Liver (tissue), 9 donors: ENCODE data around the gene ZNF813. TPM values are rescaled to one million over a fixed set of nuclear protein-coding genes. Genes with fewer than 3 reads are reported as not detected.

Source experiments
- DNase-seq: peaks from one replicate; pipeline ENCODE4 v3.0.0-alpha.2; 2017; ENCODE audit warnings: low spot score
- H3K27ac ChIP-seq, 2 donors: one replicate each; pipeline ENCODE4 v1.7.0; 2013; ENCODE audit warnings: inconsistent platforms in 2 of 2, low read length in 2 of 2, control low read depth in 1 of 2, low read depth in 1 of 2, mild to moderate bottlenecking in 1 of 2
- H3K27me3 ChIP-seq, 4 donors: one replicate each; pipeline versions ENCODE4 v1.6.1 to v1.7.0; 2013; ENCODE audit warnings: low read length in 3 of 4, inconsistent platforms in 1 of 4, mild to moderate bottlenecking in 1 of 4, moderate library complexity in 1 of 4; ENCODE audit not compliant: control insufficient read depth in 4 of 4, insufficient read depth in 4 of 4
- H3K36me3 ChIP-seq, 4 donors: one replicate each; pipeline versions ENCODE4 v1.6.1 to v1.7.0; 2013; ENCODE audit warnings: low read length in 3 of 4, mild to moderate bottlenecking in 3 of 4, low read depth in 1 of 4, moderate library complexity in 1 of 4; ENCODE audit not compliant: control insufficient read depth in 4 of 4, insufficient read depth in 3 of 4
- H3K4me1 ChIP-seq, 4 donors: one replicate each; pipeline versions ENCODE4 v1.6.1 to v1.7.0; 2013; ENCODE audit warnings: low read length in 3 of 4, mild to moderate bottlenecking in 3 of 4, moderate library complexity in 1 of 4; ENCODE audit not compliant: control insufficient read depth in 4 of 4, insufficient read depth in 4 of 4
- H3K4me3 ChIP-seq, 3 donors: one replicate each; pipeline versions ENCODE4 v1.6.1 to v1.7.0; 2013; ENCODE audit warnings: low read length in 3 of 3, control low read depth in 1 of 3, low read depth in 1 of 3, mild to moderate bottlenecking in 1 of 3
- H3K9ac ChIP-seq, 2 donors: one replicate each; pipeline ENCODE4 v1.7.0; 2013; ENCODE audit warnings: low read length in 2 of 2, mild to moderate bottlenecking in 2 of 2, moderate library complexity in 2 of 2, control low read depth in 1 of 2, low read depth in 1 of 2
- H3K9me3 ChIP-seq, 4 donors: one replicate each; pipeline versions ENCODE4 v1.6.1 to v1.7.0; 2013; ENCODE audit warnings: low read length in 3 of 4; ENCODE audit not compliant: control insufficient read depth in 4 of 4
- CTCF ChIP-seq: fragments of 150-350 bp; IDR thresholded peaks from 2 replicates; pipeline ENCODE4 v1.5.1; 2017; ENCODE audit warnings: improper control_type of control experiment, low read depth, low read length; ENCODE audit not compliant: missing input control
- EGR1 ChIP-seq, 2 donors: IDR thresholded peaks; 2 replicates each; pipeline ENCODE4 v1.6.1; 2016 to 2018; ENCODE audit warnings: antibody characterized with exemption in 2 of 2, low read depth in 2 of 2
- FOXA1 ChIP-seq: IDR thresholded peaks from 2 replicates; pipeline ENCODE4 v1.6.1; 2016; ENCODE audit warnings: antibody characterized with exemption
- FOXA2 ChIP-seq: IDR thresholded peaks from 2 replicates; pipeline ENCODE4 v1.6.1; 2016; ENCODE audit warnings: antibody characterized with exemption
- GABPA ChIP-seq, 2 donors: IDR thresholded peaks in 1 of 2; conservative IDR thresholded peaks in 1 of 2; 2 replicates each; pipeline ENCODE4 v1.6.1; 2016; ENCODE audit warnings: antibody characterized with exemption in 2 of 2, mild to moderate bottlenecking in 1 of 2, moderate library complexity in 1 of 2
- HNF4A ChIP-seq, 2 donors: conservative IDR thresholded peaks; 2 replicates each; pipeline ENCODE4 v1.6.1; 2016; ENCODE audit warnings: antibody characterized with exemption in 2 of 2, mild to moderate bottlenecking in 2 of 2
- HNF4G ChIP-seq: IDR thresholded peaks from 2 replicates; pipeline ENCODE4 v1.6.1; 2016; ENCODE audit warnings: antibody characterized with exemption
- JUND ChIP-seq, 2 donors: IDR thresholded peaks; 2 replicates each; pipeline ENCODE4 v1.6.1; 2016; ENCODE audit warnings: antibody characterized with exemption in 2 of 2
- NR2F2 ChIP-seq: IDR thresholded peaks from 2 replicates; pipeline ENCODE4 v1.6.1; 2016; ENCODE audit warnings: antibody characterized with exemption
- RAD21 ChIP-seq, 2 donors: IDR thresholded peaks; 2 replicates each; pipeline ENCODE4 v1.6.1; 2016; ENCODE audit warnings: antibody characterized with exemption in 2 of 2, mild to moderate bottlenecking in 2 of 2
- RXRA ChIP-seq, 2 donors: IDR thresholded peaks; 2 replicates each; pipeline ENCODE4 v1.6.1; 2017 to 2018; ENCODE audit warnings: antibody characterized with exemption in 2 of 2, mild to moderate bottlenecking in 1 of 2
- SP1 ChIP-seq: IDR thresholded peaks from 2 replicates; pipeline ENCODE4 v1.6.1; 2018; ENCODE audit warnings: antibody characterized with exemption, mild to moderate bottlenecking
- WGBS: extraction: QIAGEN DNeasy Blood & Tissue Kit; methylation state at CpG from one replicate; pipeline ENCODE4 v1.1.7; 2013; 5-methylcytosine and 5-hydroxymethylcytosine counted together
- polyA plus RNA-seq, 2 donors: library from polyadenylated mRNA; stranded (reverse) in 1 of 2; unstranded in 1 of 2; fragments of 200-250 nt in 1 of 2; fragments of >200 nt in 1 of 2; fragmentation: Nextera tagmentation in 1 of 2; extraction: Ambion mirVana in 1 of 2; gene quantifications; one replicate each; pipeline versions ENCODE4 v1.2.1 to v1.2.3, GENCODE V29; 2013 to 2015
- total RNA-seq, 2 donors: library from RNA; depleted of rRNA; stranded (reverse); fragments of >200 nt; gene quantifications; one replicate each; pipeline ENCODE4 v1.2.3, GENCODE V29; 2014
- TF ChIP-seq, protein P1 (sequence below): IDR thresholded peaks from 2 replicates; pipeline ENCODE4 v1.6.1; 2016; ENCODE audit warnings: antibody characterized with exemption, mild to moderate bottlenecking
- TF ChIP-seq, protein P2 (sequence below): IDR thresholded peaks from 2 replicates; pipeline ENCODE4 v1.6.1; 2016; ENCODE audit warnings: antibody characterized with exemption
- TF ChIP-seq, protein P3 (sequence below): IDR thresholded peaks from 2 replicates; pipeline ENCODE4 v1.6.1; 2016; ENCODE audit warnings: antibody characterized with exemption
- donor health status: healthy.
- donor health status: healthy.
- donor health status: healthy.
- donor health status: healthy.
- donor health status: healthy.

Gene ZNF813
- total and polyA plus RNA-seq, 4 donors = 0.35 to 4.1 (median 1.2) TPM

DNA sequence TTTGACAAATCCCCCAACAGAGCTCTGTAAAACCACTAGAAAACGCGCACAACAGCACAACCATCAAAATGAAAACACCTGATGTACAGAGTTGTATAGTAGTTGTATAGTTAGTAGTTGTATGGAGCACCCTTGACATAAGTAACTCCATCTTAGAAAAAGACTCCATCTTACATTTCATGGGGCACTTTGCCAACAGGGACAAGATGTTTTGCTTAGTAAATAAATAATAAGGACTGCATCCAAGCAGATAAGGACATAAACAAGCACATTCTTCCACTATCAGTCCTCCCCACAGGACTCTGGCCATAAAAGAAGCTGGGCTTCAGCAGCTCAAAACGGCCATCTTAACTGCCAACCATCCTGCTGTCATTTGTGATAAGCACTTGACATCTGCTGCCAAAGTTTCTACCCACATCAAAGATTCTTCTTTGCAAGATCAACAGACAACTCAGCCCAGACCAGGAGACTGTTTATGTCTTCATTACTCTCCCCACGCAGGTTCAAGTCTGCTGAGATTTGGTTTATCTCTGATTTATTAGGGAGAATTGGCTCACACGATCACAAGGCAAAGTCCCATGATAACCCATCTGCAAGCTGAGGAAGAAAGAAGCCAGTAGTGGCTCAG lies 49.7 kb downstream of the ZNF813 start:
- H3K9ac ChIP-seq = no peak overlapping the region
- peaks cover 11 to 24% (median 16%) of the 10 kb centered on the region in 4 donors for H3K9me3 ChIP-seq
- no peak overlapping the region for H3K27ac ChIP-seq
- TF ChIP-seq SP1 = no peak
- TF ChIP-seq, protein P1, sequence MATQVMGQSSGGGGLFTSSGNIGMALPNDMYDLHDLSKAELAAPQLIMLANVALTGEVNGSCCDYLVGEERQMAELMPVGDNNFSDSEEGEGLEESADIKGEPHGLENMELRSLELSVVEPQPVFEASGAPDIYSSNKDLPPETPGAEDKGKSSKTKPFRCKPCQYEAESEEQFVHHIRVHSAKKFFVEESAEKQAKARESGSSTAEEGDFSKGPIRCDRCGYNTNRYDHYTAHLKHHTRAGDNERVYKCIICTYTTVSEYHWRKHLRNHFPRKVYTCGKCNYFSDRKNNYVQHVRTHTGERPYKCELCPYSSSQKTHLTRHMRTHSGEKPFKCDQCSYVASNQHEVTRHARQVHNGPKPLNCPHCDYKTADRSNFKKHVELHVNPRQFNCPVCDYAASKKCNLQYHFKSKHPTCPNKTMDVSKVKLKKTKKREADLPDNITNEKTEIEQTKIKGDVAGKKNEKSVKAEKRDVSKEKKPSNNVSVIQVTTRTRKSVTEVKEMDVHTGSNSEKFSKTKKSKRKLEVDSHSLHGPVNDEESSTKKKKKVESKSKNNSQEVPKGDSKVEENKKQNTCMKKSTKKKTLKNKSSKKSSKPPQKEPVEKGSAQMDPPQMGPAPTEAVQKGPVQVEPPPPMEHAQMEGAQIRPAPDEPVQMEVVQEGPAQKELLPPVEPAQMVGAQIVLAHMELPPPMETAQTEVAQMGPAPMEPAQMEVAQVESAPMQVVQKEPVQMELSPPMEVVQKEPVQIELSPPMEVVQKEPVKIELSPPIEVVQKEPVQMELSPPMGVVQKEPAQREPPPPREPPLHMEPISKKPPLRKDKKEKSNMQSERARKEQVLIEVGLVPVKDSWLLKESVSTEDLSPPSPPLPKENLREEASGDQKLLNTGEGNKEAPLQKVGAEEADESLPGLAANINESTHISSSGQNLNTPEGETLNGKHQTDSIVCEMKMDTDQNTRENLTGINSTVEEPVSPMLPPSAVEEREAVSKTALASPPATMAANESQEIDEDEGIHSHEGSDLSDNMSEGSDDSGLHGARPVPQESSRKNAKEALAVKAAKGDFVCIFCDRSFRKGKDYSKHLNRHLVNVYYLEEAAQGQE = no peak
- TF ChIP-seq GABPA (IDR thresholded peaks at IDR 0.05 in 1 of 2, conservative IDR thresholded peaks at IDR 0.05 in 1 of 2) = no peak
- TF ChIP-seq FOXA2 = no peak
- TF ChIP-seq FOXA1 = no peak
- TF ChIP-seq HNF4A (conservative IDR thresholded peaks at IDR 0.05) = no peak
- no peak for TF ChIP-seq NR2F2
- no peak for TF ChIP-seq RXRA (IDR thresholded peaks at IDR 0.05)
- TF ChIP-seq EGR1 (IDR thresholded peaks at IDR 0.05; ENCODE audit: low read depth in 2 of 2) = no peak
- TF ChIP-seq CTCF = no peak
- no peak for TF ChIP-seq HNF4G
- no peak for TF ChIP-seq JUND (IDR thresholded peaks at IDR 0.05)
- TF ChIP-seq RAD21 (IDR thresholded peaks at IDR 0.05) = no peak
- WGBS = 68% methylated on average over 5 of the region's 5 CpGs
- no peak overlapping the region for H3K4me3 ChIP-seq
- no peak for DNase-seq
- H3K4me1 ChIP-seq = peaks cover 4 to 11% (median 9%) of the 10 kb centered on the region in 4 donors
- H3K27me3 ChIP-seq = no peaks in the 10 kb centered on the region
- H3K36me3 ChIP-seq = no peaks in the 10 kb centered on the region

DNA sequence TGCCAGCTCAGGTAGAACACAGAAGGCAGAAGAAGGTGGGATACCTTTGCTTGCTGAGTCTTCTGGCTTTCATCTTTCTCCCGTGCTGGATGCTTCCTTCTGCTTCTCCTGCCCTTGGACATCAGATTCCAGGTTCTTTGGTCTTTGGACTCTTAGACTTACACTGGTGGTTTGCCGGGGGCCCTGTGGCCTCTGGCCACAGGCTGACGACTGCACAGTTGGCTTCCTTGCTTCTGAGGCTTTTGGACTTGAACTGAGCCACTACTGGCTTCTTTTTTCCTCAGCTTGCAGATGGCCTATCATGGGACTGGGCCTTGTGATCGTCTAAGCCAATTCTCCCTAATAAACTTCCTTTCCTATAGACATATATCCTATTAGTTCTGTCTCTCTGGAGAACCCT lies 50.6 kb downstream of the ZNF813 start:
- no peak overlapping the region for H3K27ac ChIP-seq
- peaks cover 4 to 11% (median 9%) of the 10 kb centered on the region in 4 donors for H3K4me1 ChIP-seq
- no peaks in the 10 kb centered on the region for H3K36me3 ChIP-seq
- peaks cover 11 to 20% (median 15%) of the 10 kb centered on the region in 4 donors for H3K9me3 ChIP-seq
- H3K9ac ChIP-seq = no peak overlapping the region
- peak overlapping the region in 1 of 3 donors; percentile 17 for H3K4me3 ChIP-seq
- 76% methylated on average over 4 of the region's 4 CpGs for WGBS
- no peaks in the 10 kb centered on the region for H3K27me3 ChIP-seq
- TF ChIP-seq EGR1 (IDR thresholded peaks at IDR 0.05; ENCODE audit: low read depth in 2 of 2) (no peak), FOXA1 (no peak), NR2F2 (no peak), JUND (IDR thresholded peaks at IDR 0.05) (no peak), RAD21 (IDR thresholded peaks at IDR 0.05) (no peak)
- TF ChIP-seq, protein P2, sequence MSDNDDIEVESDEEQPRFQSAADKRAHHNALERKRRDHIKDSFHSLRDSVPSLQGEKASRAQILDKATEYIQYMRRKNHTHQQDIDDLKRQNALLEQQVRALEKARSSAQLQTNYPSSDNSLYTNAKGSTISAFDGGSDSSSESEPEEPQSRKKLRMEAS = no peak
- TF ChIP-seq, protein P3, sequence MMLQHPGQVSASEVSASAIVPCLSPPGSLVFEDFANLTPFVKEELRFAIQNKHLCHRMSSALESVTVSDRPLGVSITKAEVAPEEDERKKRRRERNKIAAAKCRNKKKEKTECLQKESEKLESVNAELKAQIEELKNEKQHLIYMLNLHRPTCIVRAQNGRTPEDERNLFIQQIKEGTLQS = no peak
- TF ChIP-seq, protein P1 = no peak
- DNase-seq = no peak
